GM19324 (cell line): ENCODE data around the gene ACYP2.
"Not testable (repeated sequence)": the region's sequence is repeated elsewhere in the genome, so short reads cannot be mapped to it uniquely, and the experiment has no call there.

Source experiments
- ATAC-seq: cut with Tn5 transposase; IDR thresholded peaks from one replicate; pipeline ENCODE4 v1.9.1; 2021; ENCODE audit warnings: mild to moderate bottlenecking, moderate library complexity; ENCODE audit not compliant: unreplicated experiment, low FRiP score

ACYP2 gene

GRCh38 chr2:54096141-54096540 lies 19.3 kb upstream of the ACYP2 start:
- ATAC-seq, result not testable (repeated sequence)

GRCh38 chr2:54097124-54097523 lies 18.3 kb upstream of the ACYP2 start:
- ATAC-seq, result no peak

GRCh38 chr2:54099370-54099769 lies 16.0 kb upstream of the ACYP2 start:
- no peak for ATAC-seq

- peak; percentile 73 for ATAC-seq
Observed at GRCh38 chr2:54099829-54100585, 15.4 kb upstream of the ACYP2 start.

- no peak for ATAC-seq
Observed at GRCh38 chr2:54100772-54101171, 14.6 kb upstream of the ACYP2 start.

GRCh38 chr2:54103454-54104314 lies 11.7 kb upstream of the ACYP2 start:
- peak; percentile 72 for ATAC-seq

- peak; percentile 44 for ATAC-seq
Observed at GRCh38 chr2:54106631-54107454, 8.6 kb upstream of the ACYP2 start.

- no peak for ATAC-seq
Observed at GRCh38 chr2:54107455-54107764, 8.0 kb upstream of the ACYP2 start.

GRCh38 chr2:54107903-54108615 lies 7.4 kb upstream of the ACYP2 start:
- ATAC-seq, result no peak

- no peak for ATAC-seq
Observed at GRCh38 chr2:54109848-54110247, 5.6 kb upstream of the ACYP2 start.

- ATAC-seq, result not testable (repeated sequence)
Observed at GRCh38 chr2:54114479-54114878, 936 bp upstream of the ACYP2 start.

- ATAC-seq, result no peak
Observed at GRCh38 chr2:54114936-54115283, 505 bp upstream of the ACYP2 start.

GRCh38 chr2:54116598-54116997 lies 1.2 kb downstream of the ACYP2 start:
- ATAC-seq, result not testable (repeated sequence)

GRCh38 chr2:54120950-54121349 lies 5.5 kb downstream of the ACYP2 start:
- ATAC-seq, result no peak

GRCh38 chr2:54122171-54122935 lies 6.9 kb downstream of the ACYP2 start:
- ATAC-seq, result no peak

- ATAC-seq, result no peak
Observed at GRCh38 chr2:54122939-54123338, 7.5 kb downstream of the ACYP2 start.

- not testable (repeated sequence) for ATAC-seq
Observed at GRCh38 chr2:54127174-54127573, 11.8 kb downstream of the ACYP2 start.

- no peak for ATAC-seq
Observed at GRCh38 chr2:54133056-54133455, 17.6 kb downstream of the ACYP2 start.

GRCh38 chr2:54139210-54139609 lies 23.8 kb downstream of the ACYP2 start:
- ATAC-seq, result no peak

GRCh38 chr2:54143780-54144179 lies 28.4 kb downstream of the ACYP2 start:
- ATAC-seq, result no peak
